SH-SY5Y (cell line): ENCODE results near the gene CPSF4L.

ENCODE experiments used
- GATA2 ChIP-seq: IDR thresholded peaks from 2 replicates; pipeline ENCODE4 v1.6.1; 2011; ENCODE audit warnings: mild to moderate bottlenecking, low read depth, low read length
- GATA3 ChIP-seq: IDR thresholded peaks from 2 replicates; pipeline ENCODE4 v1.6.1; 2011; ENCODE audit warnings: low read depth, mild to moderate bottlenecking, low read length, moderate library complexity

GRCh38 chr17:73255671-73256181, 6.0 kb downstream of the CPSF4L start:
- peak; percentile 98 for TF ChIP-seq GATA2
- peak; percentile 91 for TF ChIP-seq GATA3
